IMR-90 (cell line): ENCODE measurements around the gene CAPZA1.

Experiments
- BHLHE40 ChIP-seq: fragments of 150-350 bp; IDR thresholded peaks from 2 replicates; pipeline ENCODE4 v1.6.1; 2016; ENCODE audit warnings: mild to moderate bottlenecking, low read depth, low read length
- MAZ ChIP-seq: IDR thresholded peaks from 2 replicates; pipeline ENCODE4 v1.6.1; 2012; ENCODE audit warnings: low read depth, mild to moderate bottlenecking, low read length, improper control_type of control experiment, moderate library complexity, borderline replicate concordance
- MXI1 ChIP-seq: IDR thresholded peaks from 2 replicates; pipeline ENCODE4 v1.6.1; 2012; ENCODE audit warnings: low read depth, mild to moderate bottlenecking, low read length, moderate library complexity, borderline replicate concordance
- POLR2A ChIP-seq: IDR thresholded peaks from 2 replicates; pipeline ENCODE4 v1.6.1; 2012; ENCODE audit warnings: mild to moderate bottlenecking, low read depth, low read length
- TF ChIP-seq, protein P1 (sequence below): conservative IDR thresholded peaks from 2 replicates; pipeline ENCODE4 v1.5.1; 2012; ENCODE audit warnings: mild to moderate bottlenecking, low read depth, low read length, improper control_type of control experiment

GRCh38 chr1:112581586-112582192, 37.9 kb upstream of the CAPZA1 start:
- TF ChIP-seq MXI1 (no peak), MAZ (no peak), POLR2A (no peak), BHLHE40 (no peak)
- TF ChIP-seq, protein P1, sequence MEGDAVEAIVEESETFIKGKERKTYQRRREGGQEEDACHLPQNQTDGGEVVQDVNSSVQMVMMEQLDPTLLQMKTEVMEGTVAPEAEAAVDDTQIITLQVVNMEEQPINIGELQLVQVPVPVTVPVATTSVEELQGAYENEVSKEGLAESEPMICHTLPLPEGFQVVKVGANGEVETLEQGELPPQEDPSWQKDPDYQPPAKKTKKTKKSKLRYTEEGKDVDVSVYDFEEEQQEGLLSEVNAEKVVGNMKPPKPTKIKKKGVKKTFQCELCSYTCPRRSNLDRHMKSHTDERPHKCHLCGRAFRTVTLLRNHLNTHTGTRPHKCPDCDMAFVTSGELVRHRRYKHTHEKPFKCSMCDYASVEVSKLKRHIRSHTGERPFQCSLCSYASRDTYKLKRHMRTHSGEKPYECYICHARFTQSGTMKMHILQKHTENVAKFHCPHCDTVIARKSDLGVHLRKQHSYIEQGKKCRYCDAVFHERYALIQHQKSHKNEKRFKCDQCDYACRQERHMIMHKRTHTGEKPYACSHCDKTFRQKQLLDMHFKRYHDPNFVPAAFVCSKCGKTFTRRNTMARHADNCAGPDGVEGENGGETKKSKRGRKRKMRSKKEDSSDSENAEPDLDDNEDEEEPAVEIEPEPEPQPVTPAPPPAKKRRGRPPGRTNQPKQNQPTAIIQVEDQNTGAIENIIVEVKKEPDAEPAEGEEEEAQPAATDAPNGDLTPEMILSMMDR = no peak
